HG03565 (cell line): Measurements from ENCODE around the gene PRKAB2.
A peak's percentile ranks its signal among the peaks of the same experiment; 100 is the strongest.
"Not testable (repeated sequence)": the region's sequence is repeated elsewhere in the genome, so short reads cannot be mapped to it uniquely, and the experiment has no call there.

ENCODE experiments used
- ATAC-seq: cut with Tn5 transposase; IDR thresholded peaks from one replicate; pipeline ENCODE4 v1.9.1; 2021; ENCODE audit warnings: mild to moderate bottlenecking, moderate library complexity; ENCODE audit not compliant: unreplicated experiment

The PRKAB2 gene

DNA sequence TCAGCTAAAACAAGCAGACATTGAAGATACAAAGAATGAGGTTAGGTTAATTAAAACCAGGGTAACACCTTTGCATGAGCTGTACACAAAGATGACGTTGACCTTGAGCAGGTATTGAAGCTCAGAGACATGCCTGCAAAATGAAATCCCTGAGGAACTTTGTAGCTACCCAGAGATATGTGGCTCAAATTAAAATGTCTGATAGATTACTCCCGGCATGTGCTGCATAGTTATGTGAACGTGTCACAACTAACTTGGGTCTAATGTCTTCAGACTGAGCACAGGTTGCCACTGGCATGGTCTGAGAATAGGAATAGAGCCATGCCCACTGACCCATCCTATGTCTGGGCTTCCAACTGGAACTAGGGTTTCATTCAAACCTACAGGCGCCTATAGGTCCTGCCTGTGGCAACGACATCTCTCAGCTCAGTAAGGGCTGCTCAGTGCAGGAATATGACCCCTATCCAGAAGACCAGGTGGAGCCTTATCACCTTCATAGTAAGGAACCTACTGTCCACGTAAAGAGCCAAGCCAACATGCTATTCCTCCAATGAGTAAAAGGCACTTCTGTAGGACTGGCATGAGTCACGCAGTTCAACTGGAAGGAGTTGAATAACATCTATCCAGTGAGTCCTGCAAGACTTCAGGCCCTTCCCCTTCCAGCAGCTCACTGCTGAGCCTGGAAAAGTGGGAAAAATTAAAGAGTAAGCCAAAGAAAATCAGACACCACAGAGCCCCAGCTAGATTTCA lies 60.7 kb downstream of the PRKAB2 start:
- ATAC-seq: no peak

- no peak for ATAC-seq
Measured at GRCh38 chr1:147110872-147111271, 61.4 kb downstream of the PRKAB2 start.

DNA sequence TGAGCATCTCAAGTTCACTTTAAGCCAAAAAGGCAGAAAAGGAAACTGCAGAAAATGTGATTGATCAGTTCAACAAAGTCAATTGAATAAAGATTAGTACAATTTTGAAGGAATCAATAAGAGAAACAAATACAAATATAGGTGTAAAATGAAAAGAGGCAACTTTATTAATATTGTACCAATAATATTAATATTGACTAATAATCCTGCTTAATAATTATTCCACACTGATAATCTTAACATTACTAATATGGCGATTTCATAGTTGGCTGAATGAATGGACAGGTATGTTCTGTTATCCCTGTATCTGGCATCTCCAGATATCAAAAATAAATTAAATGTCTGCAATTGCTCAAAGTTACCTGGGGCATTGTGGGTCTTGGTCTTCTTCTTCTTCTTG lies 61.8 kb downstream of the PRKAB2 start:
- ATAC-seq: no peak

DNA sequence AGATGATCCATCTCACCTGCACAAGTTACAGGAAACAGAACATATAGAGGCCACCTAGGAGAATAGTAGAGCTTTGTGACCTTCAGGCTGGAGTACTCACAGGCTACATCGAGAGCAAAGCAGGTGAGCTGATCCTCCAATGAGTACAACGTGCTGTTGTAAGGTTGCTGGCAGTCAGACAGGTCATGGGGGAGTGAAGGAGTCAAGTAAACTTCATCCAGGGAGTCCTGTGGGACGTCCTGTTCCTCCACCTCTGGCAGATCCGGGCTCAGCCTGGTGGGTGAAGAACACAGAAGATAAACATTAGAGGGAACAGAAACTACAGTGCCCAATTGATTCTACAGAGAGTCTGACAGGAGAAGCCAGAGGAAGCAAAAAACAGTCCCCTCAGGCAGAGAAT lies 62.5 kb downstream of the PRKAB2 start:
- ATAC-seq: no peak

DNA sequence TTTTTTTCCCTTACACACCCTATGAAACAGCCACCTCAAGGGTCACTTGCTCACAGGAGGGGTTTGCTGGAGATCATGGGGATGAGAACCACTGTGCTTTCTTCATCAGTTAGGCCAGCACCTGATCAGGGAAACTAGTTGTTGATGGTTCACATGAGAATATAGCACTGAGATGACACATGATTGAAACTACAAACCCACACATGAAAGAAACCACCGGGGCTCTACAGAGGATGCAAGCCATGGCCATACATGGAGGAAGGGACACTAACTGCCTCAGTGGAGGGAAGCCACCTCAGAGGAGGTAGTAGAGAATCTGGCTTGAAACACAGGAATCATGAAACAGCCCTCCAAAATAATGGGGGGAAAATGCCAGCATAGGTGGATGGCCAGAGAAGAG lies 63.2 kb downstream of the PRKAB2 start:
- peak; percentile 49 for ATAC-seq

DNA sequence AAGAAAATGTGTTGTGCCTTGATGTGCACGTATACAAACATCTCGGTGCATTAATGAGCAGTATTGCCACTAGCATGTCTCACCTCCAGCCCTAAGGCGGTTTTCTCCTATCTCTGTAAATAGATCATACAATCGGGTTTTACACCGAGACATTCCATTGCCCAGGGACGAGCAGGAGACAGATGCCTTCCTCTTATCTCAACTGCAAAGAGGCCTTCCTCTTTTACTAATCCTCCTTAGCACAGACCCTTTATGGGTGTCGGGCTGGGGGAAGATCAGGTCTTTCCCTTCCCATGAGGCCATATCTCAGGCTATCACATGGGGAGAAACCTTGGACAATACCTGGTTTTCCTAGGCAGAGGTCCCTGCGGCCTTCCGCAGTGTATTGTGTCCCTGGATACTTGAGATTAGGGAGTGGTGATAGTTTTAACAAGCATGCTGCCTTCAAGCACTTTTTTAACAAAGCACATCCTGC lies 65.8 kb downstream of the PRKAB2 start:
- ATAC-seq: not testable (repeated sequence)

DNA sequence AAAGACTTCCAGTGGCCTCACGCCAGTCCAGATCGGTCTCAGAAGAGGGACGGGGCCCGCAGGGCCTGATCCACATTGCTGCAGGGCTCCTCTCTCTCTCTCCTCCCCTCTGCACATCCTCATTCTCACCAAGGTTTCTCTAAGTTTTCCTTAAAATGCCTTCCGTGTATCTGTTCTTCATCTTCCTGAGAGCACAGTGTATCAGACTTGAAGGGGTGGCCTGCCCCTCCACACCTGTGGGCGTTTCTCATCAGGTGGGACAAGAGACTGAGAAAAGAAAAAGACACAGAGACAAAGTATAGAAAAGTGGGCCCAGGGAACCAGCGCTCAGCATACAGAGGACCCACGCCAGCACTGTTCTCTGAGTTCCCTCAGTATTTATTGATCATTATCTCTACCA lies 66.4 kb downstream of the PRKAB2 start:
- no peak for ATAC-seq
